HAP-1 (cell line): ENCODE data around the gene CENPO.
"Not testable (repeated sequence)": the region's sequence is repeated elsewhere in the genome, so short reads cannot be mapped to it uniquely, and the experiment has no call there.

Source experiments
- DNase-seq, 2 experiments: peaks; one replicate each; pipeline ENCODE4 v3.0.0-alpha.2; 2016 to 2020; ENCODE audit warnings: low spot score in 2 of 2
- H3K27me3 ChIP-seq: fragments of 250-450 bp; sonication (Bioruptor Pico); 2 replicates; pipeline ENCODE4 v1.5.1; 2020; ENCODE audit warnings: low read depth, mild to moderate bottlenecking, moderate library complexity
- H3K36me3 ChIP-seq: fragments of 250-450 bp; sonication (Bioruptor Pico); replicated peaks from 2 replicates; pipeline ENCODE4 v1.5.1; 2020; ENCODE audit warnings: mild to moderate bottlenecking
- H3K4me1 ChIP-seq: fragments of 250-450 bp; sonication (Bioruptor Pico); 2 replicates; pipeline ENCODE4 v1.5.1; 2020; ENCODE audit warnings: mild to moderate bottlenecking
- H3K4me3 ChIP-seq: fragments of 250-450 bp; sonication (Bioruptor Pico); 2 replicates; pipeline ENCODE4 v1.5.1; 2020; ENCODE audit warnings: mild to moderate bottlenecking, moderate library complexity
- H3K9me3 ChIP-seq: fragments of 250-450 bp; sonication (Bioruptor Pico); 2 replicates; pipeline ENCODE4 v1.5.1; 2020; ENCODE audit warnings: mild to moderate bottlenecking, moderate library complexity
- in situ Hi-C: fragments of 300-500 bp; cut with MboI; formaldehyde crosslinking; loops from 3 replicates; pipeline ENCODE4 v1.14.3; 2020; ENCODE audit warnings: low sequenced_read_pairs, inconsistent platforms, mixed read lengths

The CENPO gene

GRCh38 chr2:24805811-24806660, 12.8 kb downstream of the CENPO start:
- DNase-seq = peak in 1 of 2 experiments; percentile 68
- H3K27me3 ChIP-seq, H3K4me3 ChIP-seq, H3K4me1 ChIP-seq, in situ Hi-C loops, H3K9me3 ChIP-seq: not testable (repeated sequence)
- peaks cover 31% of the 10 kb centered on the region for H3K36me3 ChIP-seq

DNA sequence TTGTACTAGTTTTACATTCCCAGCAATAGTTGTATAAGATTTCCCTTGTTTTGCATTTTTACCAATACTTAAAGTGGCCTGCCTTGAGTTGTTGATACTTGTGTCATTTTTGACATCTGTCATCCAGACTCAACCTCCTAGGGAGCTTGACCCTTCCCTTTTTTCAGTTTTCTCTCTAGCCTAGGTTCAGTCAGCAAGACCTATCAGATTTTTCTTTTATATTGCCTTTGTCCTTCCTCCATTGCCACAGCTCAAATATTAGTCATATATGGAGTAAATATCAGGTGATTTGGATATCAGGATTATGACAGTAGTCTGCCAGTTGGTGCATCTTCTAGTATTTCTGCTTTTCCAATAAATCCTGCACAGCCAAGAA, 13.4 kb downstream of the CENPO start:
- DNase-seq = no peak
- H3K4me1 ChIP-seq = no peaks in the 10 kb centered on the region
- no peaks in the 10 kb centered on the region for H3K27me3 ChIP-seq
- no peak overlapping the region for H3K4me3 ChIP-seq
- no peaks in the 10 kb centered on the region for H3K9me3 ChIP-seq
- H3K36me3 ChIP-seq = peaks cover 29% of the 10 kb centered on the region
- in situ Hi-C loops = no loop called here

- Histone ChIP-seq H3K4me1 (no peaks in the 10 kb centered on the region), H3K4me3 (no peak overlapping the region), H3K9me3 (no peaks in the 10 kb centered on the region), H3K36me3 (peaks cover 36% of the 10 kb centered on the region), H3K27me3 (no peaks in the 10 kb centered on the region)
- DNase-seq = no peak
- in situ Hi-C loops = no loop called here
These were observed 16.2 kb downstream of the CENPO start for GRCh38 chr2:24809316-24810007.

DNA sequence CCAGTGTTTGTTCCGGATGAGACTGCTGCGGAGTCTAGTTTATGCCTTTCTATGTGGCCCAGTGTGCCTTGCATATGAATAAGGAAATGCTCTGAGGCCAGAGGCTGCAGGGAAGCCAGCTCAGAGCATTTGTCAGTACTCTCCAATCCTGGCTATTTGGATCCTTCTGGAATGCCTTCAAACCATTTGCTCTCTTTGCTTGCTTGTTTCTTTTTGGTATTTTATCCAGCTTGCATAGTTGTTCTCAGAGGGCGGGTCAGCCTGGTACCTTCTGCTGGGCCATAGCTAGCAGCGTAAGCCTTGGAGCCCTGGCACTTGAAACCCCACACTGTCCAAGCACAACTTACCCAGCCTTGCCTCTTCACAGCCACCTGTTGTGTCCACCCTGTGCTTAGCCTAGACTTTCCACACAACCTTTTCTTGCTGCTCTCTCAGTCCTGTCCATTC, 20.5 kb downstream of the CENPO start:
- Histone ChIP-seq H3K9me3 (no peaks in the 10 kb centered on the region), H3K4me1 (no peaks in the 10 kb centered on the region), H3K36me3 (peaks cover 55% of the 10 kb centered on the region), H3K27me3 (no peaks in the 10 kb centered on the region), H3K4me3 (no peak overlapping the region)
- in situ Hi-C loops = no loop called here
- DNase-seq = no peak

- H3K27me3 ChIP-seq = no peaks in the 10 kb centered on the region
- H3K4me3 ChIP-seq = no peak overlapping the region
- no peaks in the 10 kb centered on the region for H3K4me1 ChIP-seq
- in situ Hi-C loops = no loop called here
- no peaks in the 10 kb centered on the region for H3K9me3 ChIP-seq
- no peak for DNase-seq
- peaks cover 63% of the 10 kb centered on the region for H3K36me3 ChIP-seq
These were observed 21.3 kb downstream of the CENPO start for GRCh38 chr2:24814516-24814915.

DNA sequence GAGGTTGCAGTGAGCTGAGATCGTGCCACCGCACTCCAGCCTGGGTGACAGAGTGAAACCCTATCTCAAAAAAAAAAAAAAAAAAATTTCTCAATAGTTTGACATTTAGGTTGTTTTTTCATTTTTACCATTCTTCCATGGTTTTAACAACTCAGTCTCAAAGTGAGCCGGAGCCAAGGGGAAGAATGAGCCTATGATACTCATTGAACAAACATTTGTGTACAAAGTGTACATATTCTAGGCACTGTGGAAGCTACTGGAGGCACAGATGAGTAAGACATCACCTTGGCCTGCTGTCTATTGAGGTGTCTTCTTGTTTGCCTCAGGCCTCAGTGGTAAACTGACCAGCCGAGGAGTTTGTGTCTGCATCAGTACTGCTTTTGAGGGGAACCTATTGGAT, 21.9 kb downstream of the CENPO start:
- Histone ChIP-seq H3K9me3 (no peaks in the 10 kb centered on the region), H3K4me1 (no peaks in the 10 kb centered on the region), H3K4me3 (no peak overlapping the region), H3K27me3 (no peaks in the 10 kb centered on the region), H3K36me3 (peaks cover 68% of the 10 kb centered on the region)
- no peak for DNase-seq
- in situ Hi-C loops = no loop called here

- in situ Hi-C loops = no loop called here
- Histone ChIP-seq H3K36me3 (peaks cover 80% of the 10 kb centered on the region), H3K4me3 (no peak overlapping the region), H3K27me3 (no peaks in the 10 kb centered on the region), H3K9me3 (no peaks in the 10 kb centered on the region), H3K4me1 (peaks cover 3% of the 10 kb centered on the region)
- no peak for DNase-seq
These were observed 23.2 kb downstream of the CENPO start for GRCh38 chr2:24816404-24816803.

GRCh38 chr2:24816884-24817283, 23.7 kb downstream of the CENPO start:
- no peak overlapping the region for H3K4me3 ChIP-seq
- DNase-seq = no peak
- H3K4me1 ChIP-seq = peaks cover 7% of the 10 kb centered on the region
- H3K36me3 ChIP-seq = peaks cover 82% of the 10 kb centered on the region
- H3K27me3 ChIP-seq = no peaks in the 10 kb centered on the region
- in situ Hi-C loops = no loop called here
- H3K9me3 ChIP-seq = no peaks in the 10 kb centered on the region

GRCh38 chr2:24818721-24819167, 25.5 kb downstream of the CENPO start:
- Histone ChIP-seq H3K9me3 (no peaks in the 10 kb centered on the region), H3K36me3 (peaks cover 88% of the 10 kb centered on the region), H3K27me3 (no peaks in the 10 kb centered on the region), H3K4me3 (no peak overlapping the region), H3K4me1 (peaks cover 15% of the 10 kb centered on the region)
- in situ Hi-C loops = no loop called here
- no peak for DNase-seq

DNA sequence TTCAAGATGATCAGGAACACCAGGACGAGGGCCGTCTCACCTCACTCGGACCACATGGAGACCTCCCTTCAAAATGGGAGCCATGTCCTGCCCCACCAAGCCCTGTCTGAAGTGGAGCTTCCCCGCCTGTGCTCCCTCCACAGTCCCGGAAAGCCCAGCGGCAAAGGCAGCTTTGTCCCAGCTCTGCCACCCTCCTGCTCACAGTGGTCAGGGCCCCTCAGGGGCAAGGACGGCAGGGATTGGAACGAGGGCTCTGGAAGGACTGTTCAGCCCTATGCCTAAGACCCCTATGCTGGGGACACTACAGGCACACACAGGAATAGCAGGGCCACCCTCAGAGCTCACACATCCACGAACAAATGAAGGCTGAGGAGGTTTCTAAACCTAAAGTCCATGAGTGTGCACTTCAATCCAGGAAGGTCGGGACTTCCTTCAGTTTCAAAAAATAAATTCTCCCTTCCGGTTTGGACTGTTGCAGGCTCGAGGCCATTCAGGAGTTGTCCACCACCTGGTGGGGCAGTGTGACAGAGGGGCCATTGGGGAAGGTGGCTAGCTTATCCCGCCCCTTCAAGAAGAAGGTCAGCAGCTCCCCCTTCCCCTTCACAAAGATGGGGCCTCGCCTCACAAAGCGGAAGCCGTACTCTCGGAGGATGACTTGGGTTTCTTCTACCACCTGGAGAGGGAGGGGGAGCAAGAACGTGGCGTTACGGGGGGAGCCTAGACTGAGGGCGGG, 26.4 kb downstream of the CENPO start:
- H3K4me3 ChIP-seq = no peak overlapping the region
- in situ Hi-C loops = no loop called here
- peaks cover 88% of the 10 kb centered on the region for H3K36me3 ChIP-seq
- peaks cover 15% of the 10 kb centered on the region for H3K4me1 ChIP-seq
- no peaks in the 10 kb centered on the region for H3K27me3 ChIP-seq
- DNase-seq = no peak
- no peaks in the 10 kb centered on the region for H3K9me3 ChIP-seq

DNA sequence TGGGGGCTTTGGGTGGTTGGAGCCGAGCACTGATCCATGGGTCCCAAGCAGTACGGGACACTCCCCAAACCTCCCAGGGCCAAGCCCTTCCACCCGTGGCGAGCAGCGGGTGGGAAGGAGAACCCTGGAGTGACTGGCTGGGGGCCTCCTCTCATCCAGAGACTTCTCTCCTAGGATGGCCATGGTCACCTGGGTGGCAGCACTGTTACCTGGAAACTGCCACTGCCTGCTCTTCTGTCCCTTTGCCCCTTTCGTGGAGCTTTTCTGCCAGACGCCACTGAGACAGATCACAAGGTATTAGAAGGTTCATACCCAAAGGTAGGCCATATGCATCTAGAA, 26.9 kb downstream of the CENPO start:
- Histone ChIP-seq H3K4me1 (peaks cover 15% of the 10 kb centered on the region), H3K36me3 (peaks cover 88% of the 10 kb centered on the region), H3K27me3 (no peaks in the 10 kb centered on the region), H3K9me3 (no peaks in the 10 kb centered on the region), H3K4me3 (no peak overlapping the region)
- DNase-seq = no peak
- in situ Hi-C loops = no loop called here

DNA sequence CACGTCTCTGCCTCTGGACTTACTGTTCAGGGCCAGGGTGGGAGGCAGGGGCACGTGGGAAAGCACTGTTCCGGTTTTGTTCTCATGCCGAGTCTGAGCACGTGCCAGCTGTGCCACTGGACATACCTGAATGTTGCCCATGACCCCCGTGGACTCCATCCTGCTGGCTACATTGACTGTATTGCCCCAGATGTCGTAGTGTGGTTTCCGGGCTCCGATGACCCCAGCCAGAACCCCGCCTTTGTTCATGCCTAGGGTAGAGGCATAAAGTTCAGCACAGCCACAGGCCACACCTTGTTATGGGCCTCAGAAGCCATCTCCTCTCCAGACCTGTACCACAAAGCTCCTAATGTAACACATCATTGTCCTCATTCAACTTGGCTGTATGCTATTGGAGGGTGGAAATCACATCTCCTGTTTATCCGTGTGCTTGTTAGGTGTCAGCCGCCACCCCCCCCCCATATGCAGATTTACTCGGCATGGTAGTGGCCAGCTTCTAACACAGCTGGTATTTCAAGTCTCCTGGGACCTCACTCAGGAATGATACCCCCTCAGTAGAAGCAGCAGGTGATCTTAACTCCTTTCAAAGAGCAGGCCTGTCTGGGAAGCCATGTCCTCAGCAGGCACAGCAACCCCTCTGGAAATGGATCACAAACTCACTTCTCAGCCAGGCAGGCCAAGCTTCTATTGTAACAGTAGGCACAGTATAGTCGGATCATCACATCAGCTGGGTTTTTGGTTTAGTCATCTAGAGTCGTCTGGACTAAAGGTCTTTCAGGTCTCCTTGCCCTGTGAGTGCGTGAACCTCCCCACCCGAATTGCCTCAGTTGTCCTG, 27.6 kb downstream of the CENPO start:
- peaks cover 15% of the 10 kb centered on the region for H3K4me1 ChIP-seq
- peaks cover 87% of the 10 kb centered on the region for H3K36me3 ChIP-seq
- DNase-seq = no peak
- H3K27me3 ChIP-seq = no peaks in the 10 kb centered on the region
- no peaks in the 10 kb centered on the region for H3K9me3 ChIP-seq
- in situ Hi-C loops = no loop called here
- no peak overlapping the region for H3K4me3 ChIP-seq

GRCh38 chr2:24821433-24821891, 28.2 kb downstream of the CENPO start:
- Histone ChIP-seq H3K4me1 (peaks cover 15% of the 10 kb centered on the region), H3K4me3 (no peak overlapping the region), H3K27me3 (no peaks in the 10 kb centered on the region), H3K9me3 (no peaks in the 10 kb centered on the region), H3K36me3 (peaks cover 82% of the 10 kb centered on the region)
- no peak for DNase-seq
- in situ Hi-C loops = no loop called here
